ENCODE measurements around the gene MDM2. TPM values are rescaled to one million over a fixed set of nuclear protein-coding genes. Genes with fewer than 3 reads are reported as not detected.

MDM2 gene
- total RNA-seq, 1 experiment from 2014 or later, result 118 TPM

DNA sequence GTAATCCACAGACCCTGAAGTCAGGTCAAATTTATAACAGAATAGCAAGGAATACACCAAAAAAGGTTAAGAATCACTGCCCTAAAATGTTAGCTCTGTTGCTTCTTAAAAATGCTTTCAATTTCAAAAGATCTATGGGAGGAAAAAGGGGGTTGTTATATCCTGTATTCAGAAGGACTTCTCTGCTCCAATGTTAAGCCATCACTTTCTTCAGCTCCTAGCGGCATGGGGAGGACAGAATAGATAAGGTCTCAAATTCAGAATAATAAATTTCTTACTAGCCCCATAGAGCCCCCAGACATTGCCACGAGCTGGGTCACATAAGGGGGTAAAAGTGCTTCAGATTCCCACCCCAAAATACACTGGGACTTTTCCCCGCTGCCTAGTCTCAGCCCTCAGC is 75.2 kb downstream of the MDM2 start:
- no peaks in the 10 kb centered on the region for H3K27me3 ChIP-seq (replicated peaks; ENCODE audit: control insufficient read depth, insufficient read depth, low read length)
- intact Hi-C loops (cut with micrococcal nuclease; ENCODE audit: unreplicated experiment), result no loop called here
- ChIA-PET CTCF (no interaction called here), POLR2A (no interaction called here)
- Mint-ChIP-seq H3K9me3 (ENCODE audit: unreplicated experiment) (peaks cover 9% of the 10 kb centered on the region), H3K4me3 (ENCODE audit: unreplicated experiment) (no peak overlapping the region), H3K27ac (ENCODE audit: unreplicated experiment) (no peak overlapping the region), H3K27me3 (ENCODE audit: insufficient read depth, unreplicated experiment) (no peaks in the 10 kb centered on the region), H3K36me3 (ENCODE audit: insufficient read depth, unreplicated experiment) (no peaks in the 10 kb centered on the region), H3K4me1 (ENCODE audit: low read depth, unreplicated experiment) (no peaks in the 10 kb centered on the region)
- H3K36me3 ChIP-seq (ENCODE audit: control insufficient read depth, insufficient read depth, low read length), result no peaks in the 10 kb centered on the region
- TF ChIP-seq, protein P1, sequence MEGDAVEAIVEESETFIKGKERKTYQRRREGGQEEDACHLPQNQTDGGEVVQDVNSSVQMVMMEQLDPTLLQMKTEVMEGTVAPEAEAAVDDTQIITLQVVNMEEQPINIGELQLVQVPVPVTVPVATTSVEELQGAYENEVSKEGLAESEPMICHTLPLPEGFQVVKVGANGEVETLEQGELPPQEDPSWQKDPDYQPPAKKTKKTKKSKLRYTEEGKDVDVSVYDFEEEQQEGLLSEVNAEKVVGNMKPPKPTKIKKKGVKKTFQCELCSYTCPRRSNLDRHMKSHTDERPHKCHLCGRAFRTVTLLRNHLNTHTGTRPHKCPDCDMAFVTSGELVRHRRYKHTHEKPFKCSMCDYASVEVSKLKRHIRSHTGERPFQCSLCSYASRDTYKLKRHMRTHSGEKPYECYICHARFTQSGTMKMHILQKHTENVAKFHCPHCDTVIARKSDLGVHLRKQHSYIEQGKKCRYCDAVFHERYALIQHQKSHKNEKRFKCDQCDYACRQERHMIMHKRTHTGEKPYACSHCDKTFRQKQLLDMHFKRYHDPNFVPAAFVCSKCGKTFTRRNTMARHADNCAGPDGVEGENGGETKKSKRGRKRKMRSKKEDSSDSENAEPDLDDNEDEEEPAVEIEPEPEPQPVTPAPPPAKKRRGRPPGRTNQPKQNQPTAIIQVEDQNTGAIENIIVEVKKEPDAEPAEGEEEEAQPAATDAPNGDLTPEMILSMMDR (IDR thresholded peaks at IDR 0.05; ENCODE audit: insufficient read depth in 1 of 2, low read depth in 1 of 2, low read length in 1 of 2, severe bottlenecking in 1 of 2, unreplicated experiment in 1 of 2), result no peak
- H3K4me1 ChIP-seq, result no peaks in the 10 kb centered on the region
- no peak overlapping the region for H3K4me3 ChIP-seq (ENCODE audit: low read depth, low read length)
- peaks cover 7% of the 10 kb centered on the region; the same call in 1 of the 2 replicates for H3K9me3 ChIP-seq
- BruUV-seq (replicated peaks), result no TSS peak
- no peak for DNase-seq

DNA sequence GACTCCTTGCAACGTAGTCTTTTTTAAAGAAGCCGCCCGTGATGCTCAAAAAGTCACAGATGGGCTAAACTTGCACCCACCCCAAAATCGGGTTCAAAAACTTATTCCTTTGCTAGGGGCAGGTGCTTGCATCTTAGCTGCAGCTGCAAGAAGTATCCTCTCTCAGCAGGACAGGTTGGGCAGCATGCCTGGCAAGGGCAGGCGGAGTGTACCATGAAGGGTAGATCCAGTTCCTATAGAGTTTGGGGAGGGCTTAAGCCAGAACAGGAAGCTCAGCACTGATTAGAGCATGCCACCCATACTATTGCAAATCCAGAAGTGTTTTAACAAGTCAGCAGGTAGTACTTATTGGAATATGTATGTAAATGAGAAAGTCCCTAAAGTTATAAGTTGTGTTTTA is 76.3 kb downstream of the MDM2 start:
- ChIA-PET POLR2A (no interaction called here), CTCF (no interaction called here)
- no peaks in the 10 kb centered on the region for H3K36me3 ChIP-seq (ENCODE audit: control insufficient read depth, insufficient read depth, low read length)
- no peaks in the 10 kb centered on the region for H3K36me3 Mint-ChIP-seq (ENCODE audit: insufficient read depth, unreplicated experiment)
- H3K27me3 Mint-ChIP-seq (ENCODE audit: insufficient read depth, unreplicated experiment), result no peaks in the 10 kb centered on the region
- no peak overlapping the region for H3K4me3 Mint-ChIP-seq (ENCODE audit: unreplicated experiment)
- no peaks in the 10 kb centered on the region for H3K9me3 ChIP-seq
- intact Hi-C loops (cut with micrococcal nuclease; ENCODE audit: unreplicated experiment), result no loop called here
- H3K27ac Mint-ChIP-seq (ENCODE audit: unreplicated experiment), result no peak overlapping the region
- TF ChIP-seq, protein P1 (IDR thresholded peaks at IDR 0.05; ENCODE audit: insufficient read depth in 1 of 2, low read depth in 1 of 2, low read length in 1 of 2, severe bottlenecking in 1 of 2, unreplicated experiment in 1 of 2), result no peak
- no peak for DNase-seq
- no peaks in the 10 kb centered on the region for H3K9me3 Mint-ChIP-seq (ENCODE audit: unreplicated experiment)
- no peak overlapping the region for H3K4me3 ChIP-seq (ENCODE audit: low read depth, low read length)
- H3K27me3 ChIP-seq (replicated peaks; ENCODE audit: control insufficient read depth, insufficient read depth, low read length), result no peaks in the 10 kb centered on the region
- no peaks in the 10 kb centered on the region for H3K4me1 Mint-ChIP-seq (ENCODE audit: low read depth, unreplicated experiment)
- BruUV-seq (replicated peaks), result no TSS peak
- no peaks in the 10 kb centered on the region for H3K4me1 ChIP-seq

DNA sequence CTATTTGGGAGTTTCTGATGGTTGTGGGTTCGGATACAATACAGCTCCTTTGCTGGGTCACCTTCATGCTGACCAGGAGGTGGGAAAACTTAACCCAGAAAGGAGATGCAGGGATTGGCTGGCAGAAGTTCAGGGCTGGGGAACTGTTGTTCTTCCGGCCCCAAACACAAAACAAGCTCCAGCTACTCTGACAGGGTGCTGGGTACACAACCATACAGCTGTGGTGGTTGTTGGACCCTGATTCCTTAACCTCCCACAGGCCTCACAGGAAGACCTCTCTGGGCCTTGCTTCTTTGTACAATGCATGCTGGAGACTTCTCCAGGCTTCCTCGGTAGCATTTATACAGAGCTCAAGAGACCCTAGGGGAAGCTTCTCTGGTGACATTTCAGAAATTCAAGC is 77.4 kb downstream of the MDM2 start:
- ChIA-PET POLR2A (no interaction called here), CTCF (no interaction called here)
- no peaks in the 10 kb centered on the region for H3K4me1 Mint-ChIP-seq (ENCODE audit: low read depth, unreplicated experiment)
- Histone ChIP-seq H3K4me3 (ENCODE audit: low read depth, low read length) (no peak overlapping the region), H3K4me1 (no peaks in the 10 kb centered on the region), H3K36me3 (ENCODE audit: control insufficient read depth, insufficient read depth, low read length) (no peaks in the 10 kb centered on the region), H3K27me3 (replicated peaks; ENCODE audit: control insufficient read depth, insufficient read depth, low read length) (no peaks in the 10 kb centered on the region), H3K9me3 (no peaks in the 10 kb centered on the region)
- no TSS peak for BruUV-seq (replicated peaks)
- H3K36me3 Mint-ChIP-seq (ENCODE audit: insufficient read depth, unreplicated experiment), result no peaks in the 10 kb centered on the region
- H3K27ac Mint-ChIP-seq (ENCODE audit: unreplicated experiment), result no peak overlapping the region
- H3K27me3 Mint-ChIP-seq (ENCODE audit: insufficient read depth, unreplicated experiment), result no peaks in the 10 kb centered on the region
- intact Hi-C loops (cut with micrococcal nuclease; ENCODE audit: unreplicated experiment), result no loop called here
- H3K4me3 Mint-ChIP-seq (ENCODE audit: unreplicated experiment), result no peak overlapping the region
- DNase-seq, result no peak
- no peaks in the 10 kb centered on the region for H3K9me3 Mint-ChIP-seq (ENCODE audit: unreplicated experiment)
- TF ChIP-seq, protein P1 (IDR thresholded peaks at IDR 0.05; ENCODE audit: insufficient read depth in 1 of 2, low read depth in 1 of 2, low read length in 1 of 2, severe bottlenecking in 1 of 2, unreplicated experiment in 1 of 2), result no peak

Measured in Caco-2 (cell line).